Esophagus squamous epithelium (tissue), 5 donors: ENCODE results near the gene DLAT. TPM values are rescaled to one million over a fixed set of nuclear protein-coding genes. Genes with fewer than 3 reads are reported as not detected.

Experiments used
- DNase-seq: peaks from one replicate; lab custom pipeline; 2025; lab: John Stamatoyannopoulos, UW
- H3K27ac ChIP-seq, 4 donors: fragments of 200-600 bp; sonication (generic); one replicate each; pipeline ENCODE4 v1.5.1; 2016 to 2019; ENCODE audit warnings: mild to moderate bottlenecking in 1 of 4
- H3K27me3 ChIP-seq, 4 donors: fragments of 200-600 bp; sonication (generic); 1 replicate in 3 of 4; 2 replicates in 1 of 4; pipeline versions ENCODE4 v1.5.1 to v1.6.0; 2017 to 2021; ENCODE audit warnings: antibody characterized with exemption in 1 of 4
- H3K36me3 ChIP-seq, 3 donors: fragments of 200-600 bp; sonication (generic); one replicate each; pipeline ENCODE4 v1.5.1; 2016 to 2019
- H3K4me1 ChIP-seq, 3 donors: fragments of 200-600 bp; sonication (generic); one replicate each; pipeline ENCODE4 v1.5.1; 2017 to 2019
- H3K4me3 ChIP-seq, 4 donors: fragments of 200-600 bp; sonication (generic); 1 replicate in 3 of 4; 2 replicates in 1 of 4; pipeline ENCODE4 v1.5.1; 2016 to 2019; ENCODE audit warnings: mild to moderate bottlenecking in 2 of 4, moderate library complexity in 1 of 4
- H3K9me3 ChIP-seq, 3 donors: fragments of 200-600 bp; sonication (generic); one replicate each; pipeline ENCODE4 v1.5.1; 2016 to 2019
- CTCF ChIP-seq, 6 experiments: fragments of 450-650 bp in 4 of 6; fragments of 200-600 bp in 2 of 6; sonication (generic) in 2 of 6; IDR thresholded peaks; one replicate each; pipeline ENCODE4 v1.5.1; 2016 to 2019; ENCODE audit warnings: antibody characterized with exemption in 6 of 6, mild to moderate bottlenecking in 4 of 6, moderate library complexity in 4 of 6
- POLR2A ChIP-seq, 4 donors: fragments of 450-650 bp; IDR thresholded peaks; one replicate each; pipeline ENCODE4 v1.6.1; 2017; ENCODE audit warnings: antibody characterized with exemption in 4 of 4, mild to moderate bottlenecking in 4 of 4, moderate library complexity in 3 of 4
- WGBS, 2 donors: methylation state at CpG; one replicate each; pipeline ENCODE4 v1.1.5; 2018; 5-methylcytosine and 5-hydroxymethylcytosine counted together
- intact Hi-C: fragments of 100-400 bp; cut with DNase I; formaldehyde crosslinking; loops from one replicate; pipeline ENCODE4 v1.15.0; 2022
- total RNA-seq, 4 donors: library from RNA; depleted of rRNA; stranded (reverse); fragments of >200 nt; gene quantifications; one replicate each; pipeline ENCODE4 v1.1.0, GENCODE V29; 2016
- donor health status: DM: yes; HTN: yes; CAD: no.

DLAT gene
- total RNA-seq, 4 donors from 2014 or later, result 28.9 to 56.5 (median 39.4) TPM

- TF ChIP-seq CTCF (IDR thresholded peaks at IDR 0.05), result peak in 2 of 6 experiments; percentile 17 to 28
- TF ChIP-seq POLR2A (IDR thresholded peaks at IDR 0.05), result peak in 1 of 4 donors; percentile 18
- no peak for DNase-seq
- H3K27me3 ChIP-seq, result no peaks in the 10 kb centered on the region
- H3K27ac ChIP-seq, result peak overlapping the region; percentile 71 to 96 (median 90)
- intact Hi-C loops, result loop anchor here (5.0 kb wide), 2 partner anchors 36 to 101 kb away; partner anchors contain the start of genes CFAP68 and FDXACB1
- H3K4me3 ChIP-seq, result peak overlapping the region; percentile 61 to 89 (median 62)
- H3K36me3 ChIP-seq, result peaks cover 0 to 6% (median 0%) of the 10 kb centered on the region in 3 donors
- H3K9me3 ChIP-seq, result no peaks in the 10 kb centered on the region
- H3K4me1 ChIP-seq, result peaks cover 10 to 75% (median 25%) of the 10 kb centered on the region in 3 donors
- 20 to 33% methylated on average over 8 of the region's 8 CpGs for WGBS, 2 donors
These were observed 47.0 kb upstream of the DLAT start for GRCh38 chr11:111978028-111978771.

DNA sequence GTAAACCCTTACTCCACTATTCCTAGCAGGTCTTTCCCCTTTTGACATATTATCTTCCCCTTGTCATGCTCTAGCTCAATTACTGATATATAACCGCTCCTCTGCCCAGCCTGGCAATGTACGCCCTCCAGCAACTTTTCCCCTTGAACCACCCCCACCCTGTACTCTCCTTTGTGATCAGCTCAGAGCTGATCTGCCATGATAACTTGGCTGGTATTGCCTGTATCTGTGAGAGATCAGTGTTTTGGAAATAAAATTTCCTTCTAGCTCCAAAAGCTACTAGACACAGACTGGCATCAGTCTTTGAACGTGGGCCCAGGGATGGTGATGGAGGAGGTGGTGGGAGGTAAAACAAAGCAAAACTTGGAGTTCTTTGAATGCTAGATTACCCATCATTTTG, 45.1 kb upstream of the DLAT start:
- peaks cover 10 to 78% (median 25%) of the 10 kb centered on the region in 3 donors for H3K4me1 ChIP-seq
- no peaks in the 10 kb centered on the region for H3K27me3 ChIP-seq
- H3K27ac ChIP-seq, result peak overlapping the region in 3 of 4 donors; percentile 32 to 91 (median 88)
- intact Hi-C loops, result no loop called here
- peaks cover 0 to 15% (median 0%) of the 10 kb centered on the region in 3 donors for H3K36me3 ChIP-seq
- TF ChIP-seq CTCF (IDR thresholded peaks at IDR 0.05), result no peak
- TF ChIP-seq POLR2A (IDR thresholded peaks at IDR 0.05), result no peak
- WGBS, 2 donors, result 70 to 79% methylated on average over 3 of the region's 3 CpGs
- H3K9me3 ChIP-seq, result no peaks in the 10 kb centered on the region
- DNase-seq, result no peak
- no peak overlapping the region for H3K4me3 ChIP-seq

- no peak overlapping the region for H3K4me3 ChIP-seq
- no peak for DNase-seq
- no peaks in the 10 kb centered on the region for H3K9me3 ChIP-seq
- H3K27me3 ChIP-seq, result no peaks in the 10 kb centered on the region
- peaks cover 10 to 67% (median 21%) of the 10 kb centered on the region in 3 donors for H3K4me1 ChIP-seq
- peaks cover 0 to 27% (median 0%) of the 10 kb centered on the region in 3 donors for H3K36me3 ChIP-seq
- intact Hi-C loops, result no loop called here
- TF ChIP-seq CTCF (IDR thresholded peaks at IDR 0.05) (no peak), POLR2A (IDR thresholded peaks at IDR 0.05) (no peak)
- WGBS, 2 donors, result 88 to 92% methylated on average over 1 of the region's 1 CpG
- H3K27ac ChIP-seq, result peak overlapping the region in 2 of 4 donors; percentile 74 to 79
These were observed 43.9 kb upstream of the DLAT start for GRCh38 chr11:111981270-111981669.

DNA sequence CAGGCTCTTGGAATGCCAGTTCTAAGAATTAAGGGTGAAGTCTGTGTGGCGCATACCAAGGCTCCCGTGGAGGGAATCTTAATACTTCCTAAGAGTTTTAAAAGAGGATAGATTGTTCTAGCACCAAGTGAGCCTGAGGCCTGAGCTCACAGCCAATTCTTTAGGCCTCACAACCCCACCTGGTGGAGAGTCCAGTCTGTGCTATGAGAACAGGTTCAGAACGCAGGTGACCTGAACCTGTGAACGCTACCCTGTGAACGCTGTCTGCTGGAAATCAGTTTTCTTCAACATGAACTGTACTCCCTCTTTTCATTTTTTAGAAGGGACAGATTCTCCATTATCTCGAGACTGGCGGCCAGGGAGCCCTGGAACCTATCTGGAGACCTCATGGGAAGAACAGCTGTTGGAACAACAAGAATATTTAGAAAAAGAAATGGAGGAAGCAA, 43.2 kb upstream of the DLAT start:
- no peak for TF ChIP-seq POLR2A (IDR thresholded peaks at IDR 0.05)
- TF ChIP-seq CTCF (IDR thresholded peaks at IDR 0.05), result peak; percentile 14 to 86 (median 78)
- DNase-seq, result no peak
- peak overlapping the region in 3 of 4 donors; percentile 60 to 79 (median 74) for H3K27ac ChIP-seq
- intact Hi-C loops, result no loop called here
- peaks cover 0 to 35% (median 0%) of the 10 kb centered on the region in 3 donors for H3K36me3 ChIP-seq
- 14 to 29% methylated on average over 4 to 7 of the region's 7 CpGs for WGBS, 2 donors
- H3K4me1 ChIP-seq, result peaks cover 10 to 59% (median 15%) of the 10 kb centered on the region in 3 donors
- H3K4me3 ChIP-seq, result no peak overlapping the region
- no peaks in the 10 kb centered on the region for H3K27me3 ChIP-seq
- no peaks in the 10 kb centered on the region for H3K9me3 ChIP-seq
